Measurements from ENCODE around the gene CSF1R.
"Not testable (repeated sequence)": the region's sequence is repeated elsewhere in the genome, so short reads cannot be mapped to it uniquely, and the experiment has no call there.

Gene CSF1R

GRCh38 chr5:150055326-150056074 is 30.9 kb downstream of the CSF1R start:
- DNase-seq (ENCODE audit: low read depth in 2 of 3, low spot score in 2 of 3) = no peak

GRCh38 chr5:150054569-150054968 is 31.8 kb downstream of the CSF1R start:
- no peak for DNase-seq (ENCODE audit: low read depth in 2 of 3, low spot score in 2 of 3)

GRCh38 chr5:150053713-150054392 is 32.5 kb downstream of the CSF1R start:
- no peak for DNase-seq (ENCODE audit: low read depth in 2 of 3, low spot score in 2 of 3)

GRCh38 chr5:150052956-150053712 is 33.2 kb downstream of the CSF1R start:
- DNase-seq (ENCODE audit: low read depth in 2 of 3, low spot score in 2 of 3) = no peak

GRCh38 chr5:150052226-150052955 is 34.0 kb downstream of the CSF1R start:
- no peak for DNase-seq (ENCODE audit: low read depth in 2 of 3, low spot score in 2 of 3)

GRCh38 chr5:150051657-150052195 is 34.6 kb downstream of the CSF1R start:
- no peak for DNase-seq (ENCODE audit: low read depth in 2 of 3, low spot score in 2 of 3)

- DNase-seq (ENCODE audit: low read depth in 2 of 3, low spot score in 2 of 3) = not testable (repeated sequence)
Measured at GRCh38 chr5:150050172-150050811, 36.1 kb downstream of the CSF1R start.

GRCh38 chr5:150046031-150046430 is 40.3 kb downstream of the CSF1R start:
- no peak for DNase-seq (ENCODE audit: low read depth in 2 of 3, low spot score in 2 of 3)

GRCh38 chr5:150045549-150045948 is 40.8 kb downstream of the CSF1R start:
- DNase-seq (ENCODE audit: low read depth in 2 of 3, low spot score in 2 of 3) = no peak

GRCh38 chr5:150044712-150045111 is 41.6 kb downstream of the CSF1R start:
- no peak for DNase-seq (ENCODE audit: low read depth in 2 of 3, low spot score in 2 of 3)

GRCh38 chr5:150044329-150044681 is 42.0 kb downstream of the CSF1R start:
- no peak for DNase-seq (ENCODE audit: low read depth in 2 of 3, low spot score in 2 of 3)

GRCh38 chr5:150043657-150044328 is 42.6 kb downstream of the CSF1R start:
- DNase-seq (ENCODE audit: low read depth in 2 of 3, low spot score in 2 of 3) = no peak

- no peak for DNase-seq (ENCODE audit: low read depth in 2 of 3, low spot score in 2 of 3)
Measured at GRCh38 chr5:150042459-150042858, 43.9 kb downstream of the CSF1R start.

- no peak for DNase-seq (ENCODE audit: low read depth in 2 of 3, low spot score in 2 of 3)
Measured at GRCh38 chr5:150038547-150038946, 47.8 kb downstream of the CSF1R start.

- DNase-seq (ENCODE audit: low read depth in 2 of 3, low spot score in 2 of 3) = no peak
Measured at GRCh38 chr5:150036513-150036912, 49.8 kb downstream of the CSF1R start.

GRCh38 chr5:150035139-150035895 is 51.0 kb downstream of the CSF1R start:
- no peak for DNase-seq (ENCODE audit: low read depth in 2 of 3, low spot score in 2 of 3)

GRCh38 chr5:150034662-150035061 is 51.7 kb downstream of the CSF1R start:
- no peak for DNase-seq (ENCODE audit: low read depth in 2 of 3, low spot score in 2 of 3)

GRCh38 chr5:150033334-150033733 is 53.0 kb downstream of the CSF1R start:
- no peak for DNase-seq (ENCODE audit: low read depth in 2 of 3, low spot score in 2 of 3)

- not testable (repeated sequence) for DNase-seq (ENCODE audit: low read depth in 2 of 3, low spot score in 2 of 3)
Measured at GRCh38 chr5:150028047-150028446, 58.3 kb downstream of the CSF1R start.

Measured in activated CD8-positive, alpha-beta memory T cell treated with anti-CD3 and anti-CD28 coated beads for 48 hours (primary cell).